Fibroblast of skin of scalp (primary cell): ENCODE data around the gene UBASH3A.
A peak's percentile ranks its signal among the peaks of the same experiment; 100 is the strongest.
"Not testable (repeated sequence)": the region's sequence is repeated elsewhere in the genome, so short reads cannot be mapped to it uniquely, and the experiment has no call there.

Experiments used
- DNase-seq: peaks from one replicate; pipeline ENCODE4 v3.0.0-alpha.2; 2013

UBASH3A gene

GRCh38 chr21:42469272-42469671, 65.6 kb downstream of the UBASH3A start:
- DNase-seq: no peak

GRCh38 chr21:42469726-42470125, 66.0 kb downstream of the UBASH3A start:
- DNase-seq: not testable (repeated sequence)

- no peak for DNase-seq
Measured at GRCh38 chr21:42471206-42471605, 67.5 kb downstream of the UBASH3A start.

- no peak for DNase-seq
Measured at GRCh38 chr21:42471716-42472330, 68.1 kb downstream of the UBASH3A start.

GRCh38 chr21:42472521-42472920, 68.8 kb downstream of the UBASH3A start:
- no peak for DNase-seq

GRCh38 chr21:42473498-42474042, 69.9 kb downstream of the UBASH3A start:
- no peak for DNase-seq

- DNase-seq: peak; percentile 17
Measured at GRCh38 chr21:42474043-42474831, 70.5 kb downstream of the UBASH3A start.

GRCh38 chr21:42475036-42475435, 71.3 kb downstream of the UBASH3A start:
- DNase-seq: no peak

- no peak for DNase-seq
Measured at GRCh38 chr21:42475526-42476387, 72.1 kb downstream of the UBASH3A start.

GRCh38 chr21:42476388-42477331, 73.0 kb downstream of the UBASH3A start:
- DNase-seq: no peak

- DNase-seq: no peak
Measured at GRCh38 chr21:42478504-42478903, 74.8 kb downstream of the UBASH3A start.

GRCh38 chr21:42479582-42479981, 75.9 kb downstream of the UBASH3A start:
- DNase-seq: no peak

- DNase-seq: no peak
Measured at GRCh38 chr21:42480736-42481135, 77.0 kb downstream of the UBASH3A start.

- DNase-seq: no peak
Measured at GRCh38 chr21:42481169-42481568, 77.5 kb downstream of the UBASH3A start.

- DNase-seq: no peak
Measured at GRCh38 chr21:42484966-42485365, 81.3 kb downstream of the UBASH3A start.

- DNase-seq: no peak
Measured at GRCh38 chr21:42486072-42486471, 82.4 kb downstream of the UBASH3A start.

GRCh38 chr21:42486531-42486930, 82.8 kb downstream of the UBASH3A start:
- DNase-seq: no peak

- DNase-seq: no peak
Measured at GRCh38 chr21:42489006-42489563, 85.4 kb downstream of the UBASH3A start.

GRCh38 chr21:42489991-42490390, 86.3 kb downstream of the UBASH3A start:
- no peak for DNase-seq

- no peak for DNase-seq
Measured at GRCh38 chr21:42490720-42491119, 87.0 kb downstream of the UBASH3A start.

- no peak for DNase-seq
Measured at GRCh38 chr21:42491328-42491727, 87.6 kb downstream of the UBASH3A start.
